ENCODE results near the gene XAB2.
A peak's percentile ranks its signal among the peaks of the same experiment; 100 is the strongest.
"Not testable (repeated sequence)": the region's sequence is repeated elsewhere in the genome, so short reads cannot be mapped to it uniquely, and the experiment has no call there.

XAB2 gene

DNA sequence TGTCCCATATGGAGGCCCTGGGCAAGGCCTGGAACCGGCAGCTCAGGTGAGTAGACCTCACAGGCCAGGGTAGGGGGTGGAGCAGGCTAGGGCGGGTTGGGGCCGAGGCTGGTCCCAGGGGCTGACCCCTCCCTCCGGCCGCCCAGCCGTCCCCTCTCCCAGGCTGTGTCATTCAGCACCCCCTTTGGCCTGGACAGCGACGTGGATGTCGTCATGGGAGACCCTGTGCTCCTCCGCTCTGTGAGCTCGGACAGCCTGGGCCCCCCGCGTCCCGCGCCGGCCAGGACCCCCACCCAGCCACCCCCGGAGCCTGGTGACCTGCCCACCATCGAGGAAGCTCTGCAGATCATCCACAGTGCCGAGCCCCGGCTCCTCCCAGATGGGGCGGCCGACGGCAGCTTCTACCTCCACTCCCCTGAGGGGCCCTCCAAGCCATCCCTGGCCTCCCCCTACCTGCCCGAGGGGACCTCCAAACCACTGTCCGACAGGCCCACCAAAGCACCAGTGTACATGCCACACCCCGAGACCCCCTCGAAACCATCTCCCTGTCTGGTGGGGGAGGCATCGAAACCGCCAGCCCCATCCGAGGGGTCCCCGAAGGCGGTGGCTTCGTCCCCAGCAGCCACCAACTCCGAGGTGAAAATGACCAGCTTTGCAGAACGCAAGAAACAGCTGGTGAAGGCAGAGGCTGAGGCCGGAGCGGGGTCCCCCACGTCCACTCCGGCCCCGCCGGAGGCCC, 17.6 kb downstream of the XAB2 start:
- DNase-seq (ENCODE audit: low read depth): no peak

- DNase-seq (ENCODE audit: low read depth): no peak
Measured at GRCh38 chr19:7610491-7611240, 18.7 kb downstream of the XAB2 start.

DNA sequence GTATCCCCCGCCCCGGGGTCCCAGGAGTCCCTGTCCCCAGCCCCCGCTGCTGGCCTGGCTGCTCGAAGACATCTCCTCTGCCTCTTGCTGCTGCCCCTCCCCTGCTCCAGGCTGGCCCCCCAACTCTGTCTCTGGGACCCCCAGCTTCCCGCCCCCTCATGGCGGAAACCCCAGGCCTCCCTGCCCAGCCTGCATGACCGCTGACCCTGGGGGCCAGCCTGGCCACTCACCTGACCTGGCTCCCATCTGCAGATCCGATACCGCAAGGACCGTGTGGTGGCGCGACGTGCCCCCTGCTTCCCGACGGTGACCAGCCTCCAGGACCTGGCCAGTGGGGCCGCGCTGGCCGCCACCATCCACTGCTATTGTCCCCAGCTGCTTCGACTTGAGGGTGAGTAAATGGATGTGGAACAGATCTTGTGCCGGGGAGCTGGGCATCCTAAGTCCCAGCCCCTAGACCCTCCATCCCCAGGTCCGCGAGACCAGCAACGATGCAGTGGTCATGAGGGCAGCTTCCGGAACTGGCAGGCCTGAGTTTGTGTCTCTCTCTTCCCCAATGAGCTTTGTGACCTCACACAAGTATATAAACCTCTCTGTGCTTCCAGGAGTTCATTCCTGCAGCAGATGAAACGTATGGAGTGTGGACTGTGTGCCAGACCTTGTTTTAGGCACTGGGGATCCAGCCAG, 21.3 kb downstream of the XAB2 start:
- no peak for DNase-seq (ENCODE audit: low read depth)

DNA sequence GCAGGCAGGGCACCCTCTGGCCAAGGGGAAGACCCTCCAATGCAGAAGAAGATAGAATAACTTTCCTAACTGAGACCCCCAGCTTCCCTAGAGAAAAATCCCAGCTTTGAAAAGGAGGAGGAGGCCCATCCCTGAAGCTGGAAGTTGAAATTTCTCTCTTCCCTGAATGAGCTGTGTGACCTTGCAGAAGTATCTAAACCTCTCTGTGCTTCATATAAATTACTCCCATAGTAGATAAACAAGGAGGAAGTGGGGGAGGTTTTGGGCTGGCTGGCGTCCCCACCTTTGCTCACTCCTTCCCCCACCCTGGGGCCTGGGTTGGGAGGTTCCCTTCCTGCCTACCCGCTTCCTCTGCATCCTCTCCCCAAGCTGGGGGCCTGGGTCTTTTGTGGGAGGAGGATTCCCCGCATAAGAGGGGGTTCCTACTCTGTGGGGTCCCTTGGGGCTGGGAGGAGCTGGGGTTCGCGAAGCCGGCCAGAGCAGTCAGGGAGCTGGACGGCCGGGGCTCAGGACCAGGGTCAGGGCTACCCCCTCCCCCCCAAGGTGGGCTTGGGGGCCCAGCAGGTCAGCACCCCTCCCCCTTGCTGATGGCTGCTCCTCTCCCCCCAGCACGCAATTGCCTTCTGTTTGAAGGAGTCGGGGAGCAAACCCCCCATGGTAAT, 22.0 kb downstream of the XAB2 start:
- no peak for DNase-seq (ENCODE audit: low read depth)

DNA sequence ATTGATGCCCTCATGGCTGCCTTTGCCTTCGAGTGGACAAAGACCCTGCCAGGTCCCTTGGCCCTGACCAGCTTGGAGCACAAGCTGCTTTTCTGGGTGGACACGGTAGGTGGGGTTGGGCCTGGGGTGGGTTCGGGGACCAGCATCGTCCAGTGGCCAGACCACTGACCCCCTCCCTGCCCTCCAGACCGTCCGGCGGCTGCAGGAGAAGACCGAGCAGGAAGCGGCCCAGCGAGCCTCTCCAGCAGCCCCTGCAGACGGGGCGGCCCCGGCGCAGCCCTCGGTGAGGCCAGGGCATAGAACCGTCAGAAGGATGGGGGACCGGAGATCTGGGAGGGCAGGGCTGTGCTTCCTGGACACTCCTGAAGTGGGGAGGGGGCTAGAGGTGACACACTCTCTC, 23.1 kb downstream of the XAB2 start:
- no peak for DNase-seq (ENCODE audit: low read depth)

DNA sequence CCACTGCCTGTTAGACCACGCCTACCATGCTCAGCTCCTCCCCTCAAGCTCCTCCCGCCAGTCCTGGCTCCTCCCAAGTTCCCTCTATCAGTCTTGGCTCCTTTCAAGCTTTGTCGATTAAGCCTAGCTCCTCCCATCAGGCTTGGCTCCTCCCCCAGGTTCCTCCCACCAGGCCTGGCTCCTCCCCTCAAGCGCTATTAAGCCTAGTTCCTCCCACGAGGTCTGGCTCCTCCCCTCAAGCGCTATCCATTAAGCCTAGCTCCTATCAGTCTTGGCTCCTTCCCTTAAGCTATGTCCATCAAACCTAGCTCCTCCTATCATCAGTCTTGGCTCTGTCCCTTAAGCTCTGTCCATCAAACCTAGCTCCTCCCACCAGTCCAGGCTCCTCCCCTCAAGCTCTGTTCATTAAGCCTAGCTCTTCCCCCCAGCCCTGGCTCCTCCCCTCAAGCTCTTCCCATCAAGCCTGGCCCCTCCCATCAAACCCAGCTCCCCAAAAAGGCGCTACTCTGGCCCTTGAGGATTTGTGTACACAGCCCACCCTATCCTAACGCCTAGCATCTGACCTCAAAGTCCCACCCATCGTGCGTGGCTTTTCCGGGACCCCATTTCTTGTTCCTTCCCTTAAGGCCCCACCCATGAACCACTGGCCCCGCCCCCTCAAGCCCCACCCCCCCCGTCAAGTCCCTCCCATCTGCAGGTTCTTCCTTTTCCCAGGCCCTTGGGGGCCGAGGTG, 23.7 kb downstream of the XAB2 start:
- DNase-seq (ENCODE audit: low read depth): no peak

GRCh38 chr19:7603919-7604318, 25.4 kb downstream of the XAB2 start:
- no peak for DNase-seq (ENCODE audit: low read depth)

- DNase-seq (ENCODE audit: low read depth): no peak
Measured at GRCh38 chr19:7602935-7603497, 26.3 kb downstream of the XAB2 start.

- DNase-seq (ENCODE audit: low read depth): no peak
Measured at GRCh38 chr19:7602240-7602934, 27.0 kb downstream of the XAB2 start.

DNA sequence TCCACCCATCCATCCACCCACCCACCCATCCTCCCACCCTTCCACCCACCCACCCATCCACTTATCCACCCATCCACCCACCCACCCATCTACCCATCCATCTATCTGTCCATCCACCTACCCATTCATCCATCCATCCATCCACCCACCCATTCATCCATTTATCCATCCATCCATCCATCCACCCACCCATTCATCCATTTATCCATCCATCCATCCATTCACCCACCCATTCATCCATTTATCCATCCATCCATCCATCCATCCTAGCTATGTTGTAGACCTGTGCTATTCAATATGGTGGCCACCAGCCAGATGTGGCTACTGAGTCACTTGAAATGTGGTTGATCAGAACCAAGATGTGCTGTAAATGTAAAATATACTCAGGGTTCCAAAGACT, 28.6 kb downstream of the XAB2 start:
- no peak for DNase-seq (ENCODE audit: low read depth)

DNA sequence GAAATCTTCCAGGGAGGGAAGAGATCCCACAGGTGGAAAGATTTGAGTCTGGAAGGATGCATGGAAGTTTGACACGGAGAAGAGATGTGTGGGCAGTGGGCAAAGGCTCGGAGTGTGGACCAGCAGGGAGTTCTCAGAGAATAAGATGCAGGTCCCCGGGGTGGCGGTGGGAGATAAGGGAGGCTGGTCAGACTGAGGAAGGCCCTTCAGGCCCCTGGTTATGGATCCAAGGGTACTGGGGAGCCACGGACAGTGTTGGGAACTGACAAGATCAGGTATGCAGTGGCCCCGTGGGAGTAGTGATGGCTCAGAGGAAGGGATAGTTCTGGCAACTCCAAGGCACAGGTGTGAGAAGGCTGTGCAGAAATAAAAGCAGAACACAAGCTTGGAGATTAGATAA, 31.2 kb downstream of the XAB2 start:
- no peak for DNase-seq (ENCODE audit: low read depth)

DNA sequence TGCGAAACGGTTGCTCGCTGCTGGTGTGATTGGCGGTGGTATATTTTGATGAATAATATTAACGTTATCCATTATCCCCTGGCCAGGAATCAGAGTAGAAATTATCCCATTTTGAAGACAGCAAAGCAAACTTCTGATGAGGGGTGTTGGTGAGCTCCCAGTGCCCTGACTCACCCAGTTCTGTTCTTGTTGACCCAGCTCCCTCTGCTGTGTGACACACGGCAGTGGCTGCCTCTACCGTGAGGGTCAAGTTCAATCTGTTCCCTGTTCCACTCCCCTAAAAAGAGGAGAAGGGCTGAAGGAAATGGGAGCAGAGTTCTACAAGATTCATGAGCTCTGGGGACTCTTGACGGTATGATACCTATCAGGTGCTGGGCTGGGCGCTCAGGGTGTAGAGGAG, 31.7 kb downstream of the XAB2 start:
- DNase-seq (ENCODE audit: low read depth): no peak

DNA sequence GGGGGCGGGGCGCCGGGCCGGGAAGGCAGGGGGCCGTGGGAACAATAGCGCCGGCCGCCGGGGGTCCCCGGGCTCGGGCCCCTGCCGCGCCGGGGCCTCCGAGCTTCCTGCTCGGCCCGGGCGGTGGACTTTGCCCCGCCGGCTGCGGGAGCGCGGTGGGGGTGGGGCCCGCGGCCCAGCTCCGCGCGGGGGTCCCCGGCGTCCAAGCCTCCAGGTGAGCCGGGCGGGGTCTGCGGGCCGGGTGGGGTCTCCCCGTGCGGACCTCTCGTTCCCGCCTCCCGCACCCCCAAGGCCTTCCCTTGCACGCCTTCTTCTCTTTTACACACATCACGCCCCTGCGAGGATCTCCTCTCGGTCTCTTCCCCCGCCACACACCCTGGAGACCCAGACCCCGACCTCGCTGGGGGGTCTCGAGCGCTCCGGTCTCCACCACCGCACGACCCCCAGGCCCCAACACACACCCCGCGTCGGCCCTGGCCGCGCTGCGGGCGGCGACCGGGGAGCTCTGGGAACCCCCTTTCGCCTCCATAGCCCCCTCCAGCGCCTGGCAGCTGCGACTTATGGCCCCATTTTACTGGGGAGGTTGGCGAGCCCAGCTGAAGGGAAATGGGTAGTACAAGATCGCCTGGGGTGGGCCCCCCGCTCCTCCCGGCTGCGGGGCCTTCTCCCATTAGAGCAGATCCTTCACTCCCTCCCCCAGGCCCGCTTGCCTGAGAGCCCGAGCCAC, 33.0 kb downstream of the XAB2 start:
- DNase-seq (ENCODE audit: low read depth): no peak

DNA sequence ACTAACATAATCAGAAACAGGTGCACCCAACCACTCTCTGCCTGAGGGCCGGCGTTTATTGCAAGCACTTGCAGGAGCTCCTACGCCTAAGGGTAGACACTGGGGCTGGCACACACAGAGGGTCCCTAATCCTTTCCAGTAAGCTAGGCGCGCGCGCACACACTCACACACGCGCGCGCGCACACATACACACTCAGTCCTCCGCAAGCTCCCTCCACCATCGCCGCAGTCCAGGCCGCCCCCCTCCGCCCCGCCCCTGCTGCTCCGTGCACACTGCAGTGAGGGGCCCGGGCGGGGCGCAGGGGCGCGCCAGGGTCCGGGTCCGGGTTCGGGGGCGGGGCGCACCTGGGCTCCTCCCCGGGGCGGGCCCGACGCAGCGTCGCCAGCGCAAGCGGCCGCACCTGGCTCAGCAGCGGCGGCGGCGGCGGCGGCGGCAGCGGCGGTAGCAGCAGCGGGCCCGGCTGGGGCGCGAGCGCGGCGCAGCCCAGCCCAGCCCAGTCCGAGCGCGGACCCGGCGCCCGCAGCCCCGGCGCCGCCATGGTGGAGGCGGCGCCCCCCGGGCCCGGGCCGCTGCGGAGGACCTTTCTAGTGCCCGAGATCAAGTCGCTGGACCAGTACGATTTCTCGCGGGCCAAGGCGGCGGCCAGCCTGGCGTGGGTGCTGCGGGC, 33.7 kb downstream of the XAB2 start, which contains the start of gene CAMSAP3:
TSS of gene CAMSAP3 (plus strand) at position 398 of the 668 bp plus-strand sequence. CDS start at position 538, 140 bp downstream.
- peak; percentile 25 for DNase-seq (ENCODE audit: low read depth)

DNA sequence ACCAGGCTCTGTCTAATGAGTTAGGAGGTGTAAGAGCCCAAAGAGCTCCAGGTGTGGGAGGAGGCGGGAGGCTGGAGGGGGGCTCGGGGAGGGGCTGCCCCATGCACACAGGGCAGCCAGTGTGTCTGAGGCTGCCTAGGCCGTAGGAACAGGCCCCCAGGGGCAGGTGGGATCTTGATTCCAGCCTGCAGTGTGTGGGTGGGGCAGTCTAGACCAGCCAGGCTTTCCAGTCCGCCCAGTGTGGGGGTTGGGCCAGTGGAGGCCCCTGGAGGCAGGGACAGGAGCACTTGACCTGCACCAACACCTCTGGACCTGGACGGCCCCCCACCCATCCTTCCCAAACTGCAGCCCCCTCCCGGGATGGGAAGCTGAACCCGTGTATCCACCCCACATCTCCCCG, 39.1 kb downstream of the XAB2 start:
- no peak for DNase-seq (ENCODE audit: low read depth)

DNA sequence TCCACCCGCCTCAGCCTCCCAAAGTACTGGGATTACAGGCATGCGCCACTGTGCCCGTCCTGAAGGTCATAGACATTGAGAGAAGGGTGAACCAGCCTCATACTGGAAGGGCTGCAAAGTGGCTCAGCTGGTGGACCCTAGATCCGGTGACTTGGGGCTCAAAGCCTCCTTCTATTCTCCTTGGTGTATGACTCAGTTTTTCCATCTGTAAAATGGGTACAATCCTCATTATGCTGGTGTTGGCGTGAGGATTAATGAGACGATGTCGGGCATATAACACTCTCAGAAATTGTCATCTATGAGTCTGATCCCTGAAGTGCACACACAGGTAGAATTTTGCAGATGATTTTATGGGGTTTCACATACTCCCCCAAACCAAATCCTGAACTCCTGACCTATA, 39.5 kb downstream of the XAB2 start:
- DNase-seq (ENCODE audit: low read depth): no peak

DNA sequence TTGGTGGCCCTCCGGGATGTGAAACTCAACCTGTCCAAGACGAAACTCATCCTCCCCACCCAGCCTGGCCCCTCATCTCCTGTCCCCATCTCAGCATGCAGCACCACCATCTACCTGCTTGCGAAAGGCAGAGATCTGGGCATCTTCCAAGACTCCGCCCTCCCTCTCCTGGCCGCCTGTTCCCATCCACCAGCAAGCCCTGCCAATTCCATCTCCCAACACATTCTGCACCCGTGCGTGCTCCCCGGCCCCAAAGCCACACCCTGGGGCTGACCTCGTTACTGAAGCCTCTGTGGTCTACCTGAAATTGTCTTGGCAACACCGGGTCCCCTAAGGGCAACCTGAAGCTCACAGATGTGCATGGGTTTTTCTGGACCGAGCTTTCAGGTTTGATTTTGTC, 46.9 kb downstream of the XAB2 start:
- DNase-seq (ENCODE audit: low read depth): no peak

DNA sequence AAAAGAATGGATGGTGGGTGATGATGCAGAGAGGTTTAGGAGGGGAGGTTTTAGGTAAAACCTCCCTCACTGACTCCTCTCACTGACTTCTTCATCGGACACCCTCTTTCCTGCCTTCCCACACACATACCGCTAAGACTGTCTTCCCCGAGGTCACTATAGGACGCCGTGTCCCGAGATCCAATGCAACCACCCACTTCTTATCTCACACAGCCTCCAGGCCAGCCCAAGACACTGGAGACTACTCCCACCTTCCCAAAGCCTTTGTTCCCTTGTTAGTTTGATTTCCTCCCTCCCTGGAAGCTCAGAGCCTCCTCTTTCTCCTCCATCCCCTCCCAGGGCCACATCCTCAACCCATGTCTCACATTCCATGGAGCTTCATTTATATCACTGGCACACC, 50.2 kb downstream of the XAB2 start:
- DNase-seq (ENCODE audit: low read depth): no peak

- DNase-seq (ENCODE audit: low read depth): no peak
Measured at GRCh38 chr19:7578127-7578526, 51.2 kb downstream of the XAB2 start.

GRCh38 chr19:7577422-7577821, 51.9 kb downstream of the XAB2 start:
- DNase-seq (ENCODE audit: low read depth): not testable (repeated sequence)

Measured in stimulated activated CD8-positive, alpha-beta memory T cell treated with anti-CD3 and anti-CD28 coated beads, Interleukin-12 subunit alpha, Interleukin-12 subunit beta, amount 100 ng/mL, for 4 hours (primary cell).